Mammary epithelial cell (primary cell): ENCODE results near the gene RPS28.
"Not testable (repeated sequence)": the region's sequence is repeated elsewhere in the genome, so short reads cannot be mapped to it uniquely, and the experiment has no call there.

Experiments used
- EZH2 ChIP-seq: IDR thresholded peaks from 2 replicates; pipeline ENCODE4 v1.6.1; 2012; ENCODE audit warnings: low read length, inconsistent platforms, borderline replicate concordance
- TF ChIP-seq, protein P1 (sequence below), 2 donors: IDR thresholded peaks in 1 of 2; conservative IDR thresholded peaks in 1 of 2; 2 replicates each; pipeline ENCODE4 v1.5.1; 2011 to 2012; ENCODE audit warnings: inconsistent platforms in 2 of 2, low read length in 2 of 2, mild to moderate bottlenecking in 2 of 2, control low read depth in 1 of 2, low read depth in 1 of 2; ENCODE audit not compliant: insufficient read depth in 1 of 2; ENCODE audit errors: extremely low read depth in 1 of 2

DNA sequence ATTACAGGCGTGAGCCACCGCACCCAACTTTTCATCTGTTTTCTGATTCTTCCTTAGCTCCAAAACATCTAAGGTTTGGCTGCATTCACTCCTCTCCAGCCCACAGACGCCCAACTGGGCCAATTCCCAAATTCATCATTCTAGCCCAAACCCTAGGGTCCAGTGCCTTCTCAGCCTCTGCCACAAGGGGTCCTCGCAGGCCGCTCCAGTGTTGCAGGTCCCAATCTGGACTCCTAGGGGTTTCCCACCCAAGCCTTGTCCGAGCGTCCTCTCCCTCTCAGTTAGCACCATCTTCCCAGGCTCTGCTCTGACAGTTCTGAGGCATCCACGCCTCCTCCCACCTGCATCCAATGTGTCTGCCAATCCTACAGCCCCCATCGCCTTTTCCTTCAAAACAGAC lies 30.0 kb upstream of the RPS28 start:
- not testable (repeated sequence) for TF ChIP-seq EZH2
- TF ChIP-seq, protein P1, sequence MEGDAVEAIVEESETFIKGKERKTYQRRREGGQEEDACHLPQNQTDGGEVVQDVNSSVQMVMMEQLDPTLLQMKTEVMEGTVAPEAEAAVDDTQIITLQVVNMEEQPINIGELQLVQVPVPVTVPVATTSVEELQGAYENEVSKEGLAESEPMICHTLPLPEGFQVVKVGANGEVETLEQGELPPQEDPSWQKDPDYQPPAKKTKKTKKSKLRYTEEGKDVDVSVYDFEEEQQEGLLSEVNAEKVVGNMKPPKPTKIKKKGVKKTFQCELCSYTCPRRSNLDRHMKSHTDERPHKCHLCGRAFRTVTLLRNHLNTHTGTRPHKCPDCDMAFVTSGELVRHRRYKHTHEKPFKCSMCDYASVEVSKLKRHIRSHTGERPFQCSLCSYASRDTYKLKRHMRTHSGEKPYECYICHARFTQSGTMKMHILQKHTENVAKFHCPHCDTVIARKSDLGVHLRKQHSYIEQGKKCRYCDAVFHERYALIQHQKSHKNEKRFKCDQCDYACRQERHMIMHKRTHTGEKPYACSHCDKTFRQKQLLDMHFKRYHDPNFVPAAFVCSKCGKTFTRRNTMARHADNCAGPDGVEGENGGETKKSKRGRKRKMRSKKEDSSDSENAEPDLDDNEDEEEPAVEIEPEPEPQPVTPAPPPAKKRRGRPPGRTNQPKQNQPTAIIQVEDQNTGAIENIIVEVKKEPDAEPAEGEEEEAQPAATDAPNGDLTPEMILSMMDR (conservative IDR thresholded peaks at IDR 0.05 in 1 of 2, IDR thresholded peaks at IDR 0.05 in 1 of 2; ENCODE audit: extremely low read depth in 1 of 2, insufficient read depth in 1 of 2, low read depth in 1 of 2, low read length in 2 of 2) = not testable (repeated sequence)
